ENCODE measurements around the gene DAAM2.

Gene DAAM2

DNA sequence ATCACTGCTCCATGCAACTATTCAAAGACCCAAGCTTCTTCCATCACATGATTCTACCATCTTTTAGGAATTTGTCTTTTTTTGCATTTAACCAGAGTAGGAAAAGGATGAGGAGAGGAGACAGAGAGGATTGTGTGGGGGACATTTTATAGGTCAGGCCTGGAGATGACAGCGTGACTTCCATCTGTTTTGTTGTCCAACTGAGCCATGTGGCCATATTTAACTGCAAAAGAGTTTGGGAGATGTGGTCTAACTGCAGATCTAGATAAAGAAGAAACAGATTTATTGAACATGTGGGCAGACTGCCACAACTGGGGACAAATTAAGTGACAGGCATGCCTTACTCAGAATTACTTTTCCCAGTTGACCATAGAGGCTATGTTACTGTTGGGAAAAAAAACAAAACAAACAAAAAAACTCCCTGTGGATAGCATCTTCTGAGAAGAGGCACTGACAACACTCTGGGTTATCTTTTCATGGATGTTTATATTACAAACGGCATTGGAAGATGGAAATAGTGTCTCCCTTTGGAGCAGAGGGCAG, 161.0 kb downstream of the DAAM2 start:
- DNase-seq (ENCODE audit: low read depth in 2 of 2), result no peak
